Measurements from ENCODE around the gene ID3. TPM values are rescaled to one million over a fixed set of nuclear protein-coding genes. Genes with fewer than 3 reads are reported as not detected.

ID3 gene
- total and polyA plus RNA-seq, 4 donors = 349 to 603 (median 379) TPM

- Histone ChIP-seq H3K4me3 (ENCODE audit: low read length in 2 of 2) (no peak overlapping the region), H3K9me3 (ENCODE audit: control insufficient read depth, low read length) (no peaks in the 10 kb centered on the region), H3K27me3 (ENCODE audit: control insufficient read depth in 1 of 2, insufficient read depth in 2 of 2, low read length in 1 of 2) (no peaks in the 10 kb centered on the region), H3K36me3 (ENCODE audit: control insufficient read depth in 1 of 2, insufficient read depth in 2 of 2, low read length in 1 of 2) (no peaks in the 10 kb centered on the region), H3K4me1 (ENCODE audit: control insufficient read depth in 1 of 2, insufficient read depth in 2 of 2, low read length in 2 of 2) (peaks cover 0 to 5% of the 10 kb centered on the region in 2 donors), H3K27ac (ENCODE audit: low read depth in 1 of 2, low read length in 2 of 2) (peak overlapping the region; percentile 78 to 88)
- DNase-seq (no peak), ATAC-seq (ENCODE audit: low FRiP score) (no peak)
- WGBS, 2 donors = 84 to 87% methylated on average over 3 of the region's 3 CpGs
- intact Hi-C loops (cut with DNase I) = no loop called here
Measured at GRCh38 chr1:23563755-23564374, 4.6 kb upstream of the ID3 start.

- no peaks in the 10 kb centered on the region for H3K27me3 ChIP-seq (ENCODE audit: control insufficient read depth in 1 of 2, insufficient read depth in 2 of 2, low read length in 1 of 2)
- no peaks in the 10 kb centered on the region for H3K9me3 ChIP-seq (ENCODE audit: control insufficient read depth, low read length)
- H3K4me1 ChIP-seq (ENCODE audit: control insufficient read depth in 1 of 2, insufficient read depth in 2 of 2, low read length in 2 of 2) = peaks cover 0 to 5% of the 10 kb centered on the region in 2 donors
- peak overlapping the region; percentile 78 to 98 for H3K27ac ChIP-seq (ENCODE audit: low read depth in 1 of 2, low read length in 2 of 2)
- H3K4me3 ChIP-seq (ENCODE audit: low read length in 2 of 2) = no peak overlapping the region
- intact Hi-C loops (cut with DNase I) = no loop called here
- no peak for ATAC-seq (ENCODE audit: low FRiP score)
- WGBS, 2 donors = 38 to 45% methylated on average over 9 of the region's 9 CpGs
- DNase-seq = no peak
- no peaks in the 10 kb centered on the region for H3K36me3 ChIP-seq (ENCODE audit: control insufficient read depth in 1 of 2, insufficient read depth in 2 of 2, low read length in 1 of 2)
Measured at GRCh38 chr1:23563003-23563402, 3.7 kb upstream of the ID3 start.

GRCh38 chr1:23562137-23562876 lies 3.0 kb upstream of the ID3 start:
- DNase-seq (peak; percentile 98 to 99), ATAC-seq (ENCODE audit: low FRiP score) (peak; percentile 89)
- Histone ChIP-seq H3K36me3 (ENCODE audit: control insufficient read depth in 1 of 2, insufficient read depth in 2 of 2, low read length in 1 of 2) (no peaks in the 10 kb centered on the region), H3K27ac (ENCODE audit: low read depth in 1 of 2, low read length in 2 of 2) (peak overlapping the region; percentile 84 to 100), H3K9me3 (ENCODE audit: control insufficient read depth, low read length) (no peaks in the 10 kb centered on the region), H3K4me3 (ENCODE audit: low read length in 2 of 2) (no peak overlapping the region), H3K4me1 (ENCODE audit: control insufficient read depth in 1 of 2, insufficient read depth in 2 of 2, low read length in 2 of 2) (peaks cover 0 to 5% of the 10 kb centered on the region in 2 donors), H3K27me3 (ENCODE audit: control insufficient read depth in 1 of 2, insufficient read depth in 2 of 2, low read length in 1 of 2) (no peaks in the 10 kb centered on the region)
- intact Hi-C loops (cut with DNase I) = loop anchor here in 1 of 2 donors (1.0 kb wide), 1 partner anchor 15 kb away; no protein-coding TSS in a partner anchor
- WGBS, 2 donors = 1% methylated on average over 19 of the region's 19 CpGs

GRCh38 chr1:23561813-23562100 lies 2.5 kb upstream of the ID3 start:
- no peak for ATAC-seq (ENCODE audit: low FRiP score)
- H3K27me3 ChIP-seq (ENCODE audit: control insufficient read depth in 1 of 2, insufficient read depth in 2 of 2, low read length in 1 of 2) = no peaks in the 10 kb centered on the region
- H3K27ac ChIP-seq (ENCODE audit: low read depth in 1 of 2, low read length in 2 of 2) = peak overlapping the region; percentile 100
- intact Hi-C loops (cut with DNase I) = loop anchor here in 1 of 2 donors (1.0 kb wide), 1 partner anchor 16 kb away; no protein-coding TSS in a partner anchor
- peak overlapping the region in 1 of 2 donors; percentile 19 for H3K4me3 ChIP-seq (ENCODE audit: low read length in 2 of 2)
- 0 to 2% methylated on average over 2 of the region's 2 CpGs for WGBS, 2 donors
- H3K4me1 ChIP-seq (ENCODE audit: control insufficient read depth in 1 of 2, insufficient read depth in 2 of 2, low read length in 2 of 2) = peaks cover 0 to 5% of the 10 kb centered on the region in 2 donors
- no peaks in the 10 kb centered on the region for H3K36me3 ChIP-seq (ENCODE audit: control insufficient read depth in 1 of 2, insufficient read depth in 2 of 2, low read length in 1 of 2)
- DNase-seq = no peak
- no peaks in the 10 kb centered on the region for H3K9me3 ChIP-seq (ENCODE audit: control insufficient read depth, low read length)

GRCh38 chr1:23561076-23561812 lies 1.9 kb upstream of the ID3 start:
- DNase-seq (no peak), ATAC-seq (ENCODE audit: low FRiP score) (no peak)
- Histone ChIP-seq H3K27me3 (ENCODE audit: control insufficient read depth in 1 of 2, insufficient read depth in 2 of 2, low read length in 1 of 2) (no peaks in the 10 kb centered on the region), H3K27ac (ENCODE audit: low read depth in 1 of 2, low read length in 2 of 2) (peak overlapping the region; percentile 100), H3K36me3 (ENCODE audit: control insufficient read depth in 1 of 2, insufficient read depth in 2 of 2, low read length in 1 of 2) (no peaks in the 10 kb centered on the region), H3K4me3 (ENCODE audit: low read length in 2 of 2) (peak overlapping the region; percentile 2 to 73), H3K9me3 (ENCODE audit: control insufficient read depth, low read length) (no peaks in the 10 kb centered on the region), H3K4me1 (ENCODE audit: control insufficient read depth in 1 of 2, insufficient read depth in 2 of 2, low read length in 2 of 2) (peaks cover 0 to 5% of the 10 kb centered on the region in 2 donors)
- 9 to 10% methylated on average over 6 of the region's 6 CpGs for WGBS, 2 donors
- intact Hi-C loops (cut with DNase I) = no loop called here

GRCh38 chr1:23559985-23560741 lies 862 bp upstream of the ID3 start:
- H3K4me1 ChIP-seq (ENCODE audit: control insufficient read depth in 1 of 2, insufficient read depth in 2 of 2, low read length in 2 of 2) = peaks cover 0 to 5% of the 10 kb centered on the region in 2 donors
- WGBS, 2 donors = 2 to 3% methylated on average over 6 of the region's 6 CpGs
- peak overlapping the region; percentile 40 to 73 for H3K4me3 ChIP-seq (ENCODE audit: low read length in 2 of 2)
- H3K27me3 ChIP-seq (ENCODE audit: control insufficient read depth in 1 of 2, insufficient read depth in 2 of 2, low read length in 1 of 2) = no peaks in the 10 kb centered on the region
- no peaks in the 10 kb centered on the region for H3K9me3 ChIP-seq (ENCODE audit: control insufficient read depth, low read length)
- intact Hi-C loops (cut with DNase I) = loop anchor here in 1 of 2 donors (2.0 kb wide), 1 partner anchor 17 kb away; no protein-coding TSS in a partner anchor
- no peak for DNase-seq
- ATAC-seq (ENCODE audit: low FRiP score) = no peak
- H3K27ac ChIP-seq (ENCODE audit: low read depth in 1 of 2, low read length in 2 of 2) = peak overlapping the region; percentile 100
- no peaks in the 10 kb centered on the region for H3K36me3 ChIP-seq (ENCODE audit: control insufficient read depth in 1 of 2, insufficient read depth in 2 of 2, low read length in 1 of 2)

GRCh38 chr1:23558872-23559135 lies 497 bp downstream of the ID3 start:
- Histone ChIP-seq H3K4me1 (ENCODE audit: control insufficient read depth in 1 of 2, insufficient read depth in 2 of 2, low read length in 2 of 2) (peaks cover 0 to 2% of the 10 kb centered on the region in 2 donors), H3K27ac (ENCODE audit: low read depth in 1 of 2, low read length in 2 of 2) (peak overlapping the region; percentile 71 to 83), H3K9me3 (ENCODE audit: control insufficient read depth, low read length) (no peaks in the 10 kb centered on the region), H3K4me3 (ENCODE audit: low read length in 2 of 2) (peak overlapping the region; percentile 93 to 99), H3K27me3 (ENCODE audit: control insufficient read depth in 1 of 2, insufficient read depth in 2 of 2, low read length in 1 of 2) (no peaks in the 10 kb centered on the region), H3K36me3 (ENCODE audit: control insufficient read depth in 1 of 2, insufficient read depth in 2 of 2, low read length in 1 of 2) (no peaks in the 10 kb centered on the region)
- intact Hi-C loops (cut with DNase I) = loop anchor here in 1 of 2 donors (2.0 kb wide), 1 partner anchor 18 kb away; no protein-coding TSS in a partner anchor
- ATAC-seq (ENCODE audit: low FRiP score) (no peak), DNase-seq (no peak)
- 0% methylated on average over 14 of the region's 14 CpGs for WGBS, 2 donors

GRCh38 chr1:23558140-23558871 lies 995 bp downstream of the ID3 start:
- ATAC-seq (ENCODE audit: low FRiP score) (peak; percentile 0), DNase-seq (peak; percentile 75 to 89)
- intact Hi-C loops (cut with DNase I) = loop anchor here in 1 of 2 donors (2.0 kb wide), 1 partner anchor 18 kb away; no protein-coding TSS in a partner anchor

More at GRCh38 chr1:23558140-23558871, 995 bp downstream of the ID3 start:
- peak overlapping the region; percentile 93 to 99 for H3K4me3 ChIP-seq (ENCODE audit: low read length in 2 of 2)
- peak overlapping the region; percentile 71 to 83 for H3K27ac ChIP-seq (ENCODE audit: low read depth in 1 of 2, low read length in 2 of 2)
- no peaks in the 10 kb centered on the region for H3K36me3 ChIP-seq (ENCODE audit: control insufficient read depth in 1 of 2, insufficient read depth in 2 of 2, low read length in 1 of 2)
- 1% methylated on average over 25 to 34 of the region's 34 CpGs for WGBS, 2 donors
- H3K4me1 ChIP-seq (ENCODE audit: control insufficient read depth in 1 of 2, insufficient read depth in 2 of 2, low read length in 2 of 2) = no peaks in the 10 kb centered on the region
- H3K9me3 ChIP-seq (ENCODE audit: control insufficient read depth, low read length) = no peaks in the 10 kb centered on the region
- no peaks in the 10 kb centered on the region for H3K27me3 ChIP-seq (ENCODE audit: control insufficient read depth in 1 of 2, insufficient read depth in 2 of 2, low read length in 1 of 2)

Measured in aorta (tissue), 5 donors.